GM19438 (cell line): ENCODE data around the gene KCNT1.

ENCODE experiments used
- ATAC-seq: cut with Tn5 transposase; IDR thresholded peaks from one replicate; pipeline ENCODE4 v1.9.1; 2021; ENCODE audit warnings: low read depth; ENCODE audit not compliant: unreplicated experiment

The KCNT1 gene

DNA sequence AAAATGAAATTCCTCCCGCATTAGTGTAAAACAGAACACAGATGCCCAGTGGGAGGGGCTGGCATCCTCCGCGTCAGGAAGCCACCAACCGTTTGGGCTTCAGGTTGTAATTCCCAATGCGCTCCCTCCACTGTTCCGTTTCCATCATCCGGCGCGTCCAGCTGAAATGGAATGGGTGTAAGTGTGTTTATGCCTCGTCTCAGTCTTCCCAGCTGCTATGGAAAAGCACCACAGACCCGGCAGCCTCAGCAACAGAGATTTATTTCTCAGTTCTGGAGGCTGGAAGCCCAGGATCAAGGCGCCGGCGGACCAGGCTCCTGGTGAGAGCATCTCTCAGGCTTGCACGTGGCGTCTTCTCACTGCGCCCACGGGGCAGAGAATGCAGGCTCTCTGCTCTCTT is 20.4 kb downstream of the KCNT1 start:
- no peak for ATAC-seq

DNA sequence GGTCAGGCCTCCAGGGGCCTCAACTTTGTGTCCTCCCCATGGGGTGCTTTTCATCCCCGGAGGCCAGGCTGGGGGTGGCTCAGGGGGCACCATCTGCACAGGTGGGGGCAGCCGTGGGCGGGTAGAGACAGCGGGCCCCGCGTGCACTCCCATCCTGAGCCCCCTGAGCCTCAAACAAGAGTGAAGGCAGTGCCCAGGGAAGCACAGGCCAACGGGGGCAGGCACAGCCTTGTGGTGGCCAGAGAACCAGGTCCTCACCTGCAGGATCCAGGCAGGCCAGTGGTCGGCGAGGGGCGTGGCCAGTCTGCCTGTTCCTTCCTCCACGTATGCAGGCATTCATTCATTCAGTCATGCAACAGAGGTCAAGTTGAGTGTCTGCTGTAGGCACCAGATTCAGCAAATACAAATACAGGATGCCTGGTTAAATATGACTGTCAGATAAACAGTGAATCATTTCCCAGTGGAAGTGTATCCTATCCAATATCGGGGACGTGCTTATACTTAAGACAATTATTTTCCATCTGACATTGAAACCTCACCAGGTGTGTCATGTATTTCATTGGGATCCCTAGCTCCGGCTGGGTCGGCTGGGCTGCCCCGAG is 22.3 kb downstream of the KCNT1 start:
- ATAC-seq: no peak

GRCh38 chr9:135726138-135726853 is 24.3 kb downstream of the KCNT1 start:
- no peak for ATAC-seq

- no peak for ATAC-seq
Measured at GRCh38 chr9:135727257-135727875, 25.4 kb downstream of the KCNT1 start.

DNA sequence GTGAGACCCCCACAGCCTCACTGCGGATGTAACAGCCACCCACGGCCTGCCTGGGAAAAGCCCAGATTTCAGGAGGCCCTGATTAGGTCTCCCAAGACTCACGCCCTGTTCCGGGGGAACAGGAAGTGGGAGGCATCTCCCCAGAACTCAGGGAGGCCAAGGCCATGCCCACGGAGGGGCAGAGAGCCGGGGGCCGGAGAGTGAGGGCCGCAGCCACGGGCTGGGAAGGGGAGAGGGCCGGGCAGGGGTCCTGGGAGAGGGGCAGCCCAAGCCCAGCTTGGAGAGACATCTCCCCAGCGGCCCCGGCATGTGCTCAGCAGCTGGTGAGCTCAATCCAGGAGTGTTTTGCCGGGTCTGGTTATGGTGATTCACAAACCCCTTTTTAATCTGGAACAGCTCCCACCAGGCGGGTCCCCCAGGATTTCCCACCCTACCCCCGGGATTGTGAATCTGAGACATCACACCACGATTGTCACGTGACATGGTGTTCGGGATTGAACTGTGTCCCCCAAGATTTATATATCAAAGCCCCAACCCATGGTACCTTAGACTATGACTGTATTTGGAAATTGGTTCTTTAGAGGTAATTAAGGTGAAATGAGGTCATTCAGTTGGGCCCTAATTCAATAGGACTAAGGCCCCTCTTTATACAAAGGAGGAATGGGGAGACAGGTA is 26.6 kb downstream of the KCNT1 start:
- ATAC-seq: no peak

- no peak for ATAC-seq
Measured at GRCh38 chr9:135729480-135729879, 27.5 kb downstream of the KCNT1 start.

GRCh38 chr9:135731454-135731853 is 29.5 kb downstream of the KCNT1 start:
- ATAC-seq: no peak

GRCh38 chr9:135732569-135733257 is 30.7 kb downstream of the KCNT1 start:
- no peak for ATAC-seq

GRCh38 chr9:135734616-135735144 is 32.7 kb downstream of the KCNT1 start:
- ATAC-seq: no peak

GRCh38 chr9:135736272-135736978 is 34.4 kb downstream of the KCNT1 start:
- no peak for ATAC-seq

DNA sequence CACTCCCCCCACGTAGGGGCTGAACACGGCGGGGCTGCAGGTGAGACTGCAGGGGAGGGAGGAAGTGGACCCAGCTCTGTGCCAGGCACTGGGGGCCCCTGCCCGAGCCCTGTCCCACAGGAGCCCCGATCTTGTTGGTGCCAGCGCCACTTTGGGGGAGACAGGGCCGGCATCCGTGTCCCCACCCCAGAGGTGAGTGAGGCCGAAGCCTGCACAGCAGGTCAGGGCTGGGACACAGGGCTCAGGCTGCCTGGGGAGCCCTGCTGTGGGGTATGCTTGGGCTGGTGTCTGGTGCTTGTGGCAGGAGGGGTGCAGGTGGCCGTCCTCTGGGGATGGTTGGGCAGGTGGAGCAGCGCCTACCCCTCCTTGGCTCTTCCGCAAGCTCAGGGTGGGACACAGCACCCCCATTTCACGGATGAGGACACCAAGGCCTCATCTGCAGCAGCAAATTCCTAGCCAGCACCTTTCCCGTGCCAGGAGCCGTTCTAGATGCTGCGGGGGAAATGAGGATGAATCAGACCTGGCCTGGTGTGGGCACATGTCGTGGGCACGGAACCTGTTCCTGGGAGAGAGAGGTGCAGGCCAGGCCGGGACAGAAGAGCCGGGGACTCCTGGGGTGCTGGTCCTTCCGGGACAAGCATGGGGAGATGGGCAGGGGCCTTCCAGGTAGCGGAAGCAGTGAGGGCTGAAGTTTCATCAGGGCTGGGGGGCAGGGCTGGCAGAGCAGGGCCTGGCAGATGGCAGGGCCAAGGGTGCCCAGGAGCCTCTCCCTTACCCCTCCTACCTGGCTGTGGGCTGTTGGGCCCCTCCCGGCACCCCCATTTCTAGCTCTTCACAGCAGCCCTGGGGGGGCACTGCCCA is 35.2 kb downstream of the KCNT1 start:
- no peak for ATAC-seq

- no peak for ATAC-seq
Measured at GRCh38 chr9:135737840-135738521, 36.0 kb downstream of the KCNT1 start.

GRCh38 chr9:135739271-135740220 is 37.6 kb downstream of the KCNT1 start:
- no peak for ATAC-seq

GRCh38 chr9:135741276-135742219 is 39.6 kb downstream of the KCNT1 start:
- ATAC-seq: no peak

GRCh38 chr9:135743021-135743420 is 41.0 kb downstream of the KCNT1 start:
- no peak for ATAC-seq
